GM12878 (cell line): Measurements from ENCODE around the gene EFNA4. TPM values are rescaled to one million over a fixed set of nuclear protein-coding genes. Genes with fewer than 3 reads are reported as not detected.

ENCODE experiments used
- BHLHE40 ChIP-seq, 2 experiments: fragments of 450-650 bp in 1 of 2; IDR thresholded peaks; 2 replicates each; pipeline ENCODE4 v1.6.1; 2011 to 2017; ENCODE audit warnings: low read depth in 2 of 2, borderline replicate concordance in 1 of 2, improper control_type of control experiment in 1 of 2, low read length in 1 of 2, mild to moderate bottlenecking in 1 of 2
- CREM ChIP-seq: IDR thresholded peaks from 2 replicates; pipeline ENCODE4 v1.6.1; 2014; ENCODE audit warnings: antibody characterized with exemption, low read depth
- E2F8 ChIP-seq: fragments of 450-650 bp; IDR thresholded peaks from 2 replicates; pipeline ENCODE4 v1.6.1; 2018; ENCODE audit warnings: mild to moderate bottlenecking, low read depth, moderate library complexity; ENCODE audit not compliant: partially characterized antibody
- FOS ChIP-seq: IDR thresholded peaks from 3 replicates; pipeline ENCODE4 v1.6.1; 2011; ENCODE audit warnings: borderline replicate concordance; ENCODE audit not compliant: insufficient read length; ENCODE audit errors: extremely low read depth
- IKZF1 ChIP-seq: fragments of 450-650 bp; conservative IDR thresholded peaks from 2 replicates; pipeline ENCODE4 v1.6.1; 2017; ENCODE audit warnings: antibody characterized with exemption, mild to moderate bottlenecking
- MTA3 ChIP-seq: IDR thresholded peaks from 2 replicates; pipeline ENCODE4 v1.6.1; 2012; ENCODE audit warnings: low read length, inconsistent platforms, borderline replicate concordance
- NKRF ChIP-seq: fragments of 450-650 bp; conservative IDR thresholded peaks from 2 replicates; pipeline ENCODE4 v1.6.1; 2017; ENCODE audit warnings: mild to moderate bottlenecking, moderate library complexity
- PBX3 ChIP-seq: IDR thresholded peaks from 2 replicates; pipeline ENCODE4 v1.6.1; 2011; ENCODE audit warnings: mild to moderate bottlenecking, low read depth, low read length, moderate library complexity; ENCODE audit not compliant: insufficient replicate concordance
- POLR2AphosphoS2 ChIP-seq: IDR thresholded peaks from 2 replicates; pipeline ENCODE4 v1.6.1; 2011; ENCODE audit warnings: low read depth, mild to moderate bottlenecking, low read length, improper control_type of control experiment, moderate library complexity
- POLR2AphosphoS5 ChIP-seq: IDR thresholded peaks from 2 replicates; pipeline ENCODE4 v1.6.1; 2011; ENCODE audit warnings: mild to moderate bottlenecking, low read length, inconsistent platforms
- RCOR1 ChIP-seq: conservative IDR thresholded peaks from 2 replicates; pipeline ENCODE4 v1.6.1; 2012; ENCODE audit warnings: low read depth, low read length, improper control_type of control experiment
- RUNX3 ChIP-seq: IDR thresholded peaks from 2 replicates; pipeline ENCODE4 v1.6.1; 2012; ENCODE audit warnings: low read length, inconsistent platforms
- SMAD1 ChIP-seq: fragments of 450-650 bp; IDR thresholded peaks from 2 replicates; pipeline ENCODE4 v1.6.1; 2018; ENCODE audit warnings: mild to moderate bottlenecking, low read depth; ENCODE audit not compliant: partially characterized antibody
- SMARCA5 ChIP-seq: fragments of 450-650 bp; IDR thresholded peaks from 2 replicates; pipeline ENCODE4 v1.6.1; 2017; ENCODE audit warnings: mild to moderate bottlenecking
- SMC3 ChIP-seq: IDR thresholded peaks from 2 replicates; pipeline ENCODE4 v1.6.1; 2011; ENCODE audit warnings: low read length, improper control_type of control experiment, borderline replicate concordance
- SP1 ChIP-seq: IDR thresholded peaks from one replicate; pipeline ENCODE4 v1.6.1; 2011; ENCODE audit warnings: low read depth, low read length
- TAF1 ChIP-seq: IDR thresholded peaks from 2 replicates; pipeline ENCODE4 v1.6.1; 2011; ENCODE audit warnings: mild to moderate bottlenecking, low read depth, low read length, borderline replicate concordance
- ZNF207 ChIP-seq: fragments of 450-650 bp; IDR thresholded peaks from 2 replicates; pipeline ENCODE4 v1.6.1; 2014; ENCODE audit warnings: antibody characterized with exemption, mild to moderate bottlenecking, borderline replicate concordance
- ZNF274 ChIP-seq: IDR thresholded peaks from one replicate; pipeline ENCODE4 v1.8.0; 2011; ENCODE audit not compliant: insufficient read length, insufficient read depth
- ZNF687 ChIP-seq: fragments of 450-650 bp; IDR thresholded peaks from 2 replicates; pipeline ENCODE4 v1.6.1; 2017; ENCODE audit warnings: mild to moderate bottlenecking, moderate library complexity
- ZSCAN29 ChIP-seq: fragments of 450-650 bp; IDR thresholded peaks from 2 replicates; pipeline ENCODE4 v1.6.1; 2017; ENCODE audit warnings: mild to moderate bottlenecking, moderate library complexity
- polyA plus RNA-seq, 11 experiments: library from polyadenylated mRNA; depleted of rRNA in 4 of 11; unstranded in 6 of 11; stranded (reverse) in 5 of 11; fragments of >200 nt; fragmentation: Nextera tagmentation in 4 of 11; fragmentation: Illumina TruSeq in 1 of 11; extraction: Ambion mirVana in 4 of 11; extraction: Trizol in 1 of 11; gene quantifications; 1 replicate in 1 of 11; 2 replicates in 10 of 11; pipeline versions ENCODE4 v1.2.1 to v1.2.3, GENCODE V29; 2011 to 2016; ENCODE audit warnings: inconsistent platforms in 2 of 11, missing spikeins in 2 of 11, low read depth in 1 of 11
- total RNA-seq, 4 experiments: library from RNA; depleted of rRNA in 3 of 4; stranded (reverse); fragments of >200 nt in 3 of 4; fragmentation: Illumina TruSeq in 1 of 4; extraction: Trizol in 1 of 4; gene quantifications; 2 replicates each; pipeline versions ENCODE4 v1.2.1 to v1.2.3, GENCODE V29; 2013 to 2021

The EFNA4 gene
- total and polyA plus RNA-seq, 10 of the 15 experiments (the other 5 are each of a cell fraction or from before 2014, with no cell fraction given), result 0.52 to 14.1 (median 4.8) TPM

- TF ChIP-seq E2F8 (no peak), ZNF687 (no peak), POLR2AphosphoS2 (0 out of 2 replicates have a peak, but pooled peaks have one; percentile 62), SP1 (peak; percentile 76), SMC3 (no peak), SMARCA5 (peak; percentile 74; the same call in 1 of the 2 replicates), ZNF274 (no peak), PBX3 (no peak), RCOR1 (no peak; the same call in 1 of the 2 replicates), SMAD1 (no peak), POLR2AphosphoS5 (peak; percentile 63; the same call in 1 of the 2 replicates), BHLHE40 (IDR thresholded peaks at IDR 0.05; ENCODE audit: borderline replicate concordance in 1 of 2, low read depth in 2 of 2, low read length in 1 of 2) (0 out of 4 replicates have a peak, but pooled peaks of 1 of the 2 experiments have one; percentile 5), NKRF (peak; percentile 80), RUNX3 (peak; percentile 29), MTA3 (no peak), ZNF207 (no peak), IKZF1 (peak; percentile 53), FOS (no peak), ZSCAN29 (no peak), TAF1 (peak; percentile 66; the same call in 1 of the 2 replicates), CREM (peak; percentile 30; the same call in 1 of the 2 replicates)
Measured at GRCh38 chr1:155063550-155064110, at the start of gene EFNA4 (continued).
